HepG2 (cell line): Measurements from ENCODE around the gene YLPM1. TPM values are rescaled to one million over a fixed set of nuclear protein-coding genes. Genes with fewer than 3 reads are reported as not detected.

ENCODE experiments used
- ATAC-seq: fragments of 200-7000 bp; cut with Tn5 transposase; 3 replicates; pipeline ENCODE4 v1.9.1; 2020; ENCODE audit warnings: mild to moderate bottlenecking, moderate library complexity
- BruUV-seq: library from RNA; stranded (reverse); fragments of 400-500 nt; replicated peaks from 2 replicates; lab custom pipeline; 2021; lab: Mats Ljungman, UMichigan
- CTCF ChIA-PET: fragments of 300-600 bp; formaldehyde crosslinking; extraction: SDS; loops from one replicate; lab custom pipeline; 2021; ENCODE audit warnings: low total read pairs, inconsistent platforms, low intra/inter-chr PET ratio; lab: Yijun Ruan, JAX
- POLR2A ChIA-PET: fragments of 350-600 bp; sonication (Branson Sonifier 250); formaldehyde crosslinking; loops from one replicate; lab custom pipeline; 2020; ENCODE audit warnings: antibody characterized with exemption, inconsistent platforms; lab: Yijun Ruan, JAX
- DNase-seq: peaks from one replicate; pipeline ENCODE4 v3.0.0-alpha.2; 2015; ENCODE audit warnings: low spot score
- FAIRE-seq: peaks from 3 replicates; lab custom pipeline; 2011; peaks lifted over from hg19 to GRCh38; lab: Jason Lieb, UNC
- H2AFZ ChIP-seq: one replicate; pipeline ENCODE4 v1.6.1; 2011; ENCODE audit warnings: low read length, inconsistent platforms
- H3K27ac ChIP-seq: fragments of 300-600 bp; 3 replicates; pipeline ENCODE4 v1.8.0; 2011; ENCODE audit warnings: mixed run types, mild to moderate bottlenecking, mixed read lengths, low read length, inconsistent platforms; ENCODE audit not compliant: insufficient read depth; ENCODE audit errors: extremely low read length
- H3K27me3 ChIP-seq, 2 experiments: fragments of 200-600 bp in 1 of 2; 2 replicates in 1 of 2; 3 replicates in 1 of 2; pipeline versions ENCODE4 v1.6.0 to v1.8.0; 2011; ENCODE audit warnings: low read length in 2 of 2, mild to moderate bottlenecking in 2 of 2, moderate library complexity in 2 of 2, inconsistent platforms in 1 of 2; ENCODE audit not compliant: insufficient read depth in 2 of 2, control insufficient read depth in 1 of 2
- H3K36me3 ChIP-seq, 2 experiments: fragments of 200-600 bp in 1 of 2; replicated peaks in 1 of 2; 2 replicates in 1 of 2; 3 replicates in 1 of 2; pipeline versions ENCODE4 v1.5.1 to v1.8.0; 2011; ENCODE audit warnings: low read length in 2 of 2, inconsistent platforms in 1 of 2; ENCODE audit not compliant: insufficient read depth in 2 of 2, control insufficient read depth in 1 of 2
- H3K4me1 ChIP-seq: 2 replicates; pipeline ENCODE4 v1.5.1; 2012; ENCODE audit warnings: low read length, inconsistent platforms; ENCODE audit not compliant: insufficient read depth
- H3K4me2 ChIP-seq: 2 replicates; pipeline ENCODE4 v1.6.0; 2011; ENCODE audit warnings: low read depth, low read length, inconsistent platforms
- H3K4me3 ChIP-seq, 3 experiments: fragments of 200-600 bp in 1 of 3; sonication (generic), shearing (Covaris generic) in 1 of 3; replicated peaks in 1 of 3; 2 replicates each; pipeline ENCODE4 v1.5.1; 2011 to 2016; ENCODE audit warnings: low read length in 3 of 3, inconsistent platforms in 2 of 3, low read depth in 2 of 3, mild to moderate bottlenecking in 2 of 3, control low read depth in 1 of 3, mixed read lengths in 1 of 3; ENCODE audit not compliant: insufficient read depth in 1 of 3
- H3K79me2 ChIP-seq: one replicate; pipeline ENCODE4 v1.6.1; 2011; ENCODE audit warnings: low read length, inconsistent platforms; ENCODE audit not compliant: insufficient read depth
- H3K9ac ChIP-seq: 2 replicates; pipeline ENCODE4 v1.6.0; 2011; ENCODE audit warnings: mild to moderate bottlenecking, low read depth, low read length, inconsistent platforms; ENCODE audit not compliant: insufficient read depth
- H3K9me3 ChIP-seq: 2 replicates; pipeline ENCODE4 v1.5.1; 2012; ENCODE audit warnings: mild to moderate bottlenecking, low read length
- H4K20me1 ChIP-seq: 2 replicates; pipeline ENCODE4 v1.6.0; 2011; ENCODE audit warnings: inconsistent platforms, mild to moderate bottlenecking, low read length, moderate library complexity; ENCODE audit not compliant: insufficient read depth
- ELF1 ChIP-seq: sonication (generic); formaldehyde crosslinking; IDR thresholded peaks from 2 replicates; pipeline ENCODE4 v1.4.0; 2020; ENCODE audit warnings: missing genetic modification reagents
- FOXA1 ChIP-seq, 2 experiments: fragments of 450-650 bp in 1 of 2; sonication (generic) in 1 of 2; formaldehyde crosslinking in 1 of 2; IDR thresholded peaks; 2 replicates each; pipeline versions ENCODE4 v1.4.0 to v1.6.1; 2016 to 2020; ENCODE audit warnings: missing genetic modification reagents in 1 of 2
- HOXA5 ChIP-seq: sonication (generic); formaldehyde crosslinking; IDR thresholded peaks from 2 replicates; pipeline ENCODE4 v1.4.0; 2020; ENCODE audit warnings: missing genetic modification reagents
- MBD4 ChIP-seq: IDR thresholded peaks from 2 replicates; pipeline ENCODE4 v1.6.1; 2012; ENCODE audit warnings: low read length, inconsistent platforms, borderline replicate concordance
- U2AF2 ChIP-seq: fragments of 200-400 bp; formaldehyde crosslinking; IDR thresholded peaks from 2 replicates; pipeline ENCODE4 v1.6.1; 2017; ENCODE audit warnings: low read depth, mild to moderate bottlenecking, low read length
- XBP1 ChIP-seq: sonication (generic); formaldehyde crosslinking; IDR thresholded peaks from 2 replicates; pipeline ENCODE4 v1.5.0; 2020; ENCODE audit warnings: missing genetic modification reagents
- ZFP36 ChIP-seq: fragments of 150-350 bp; IDR thresholded peaks from 2 replicates; pipeline ENCODE4 v1.6.1; 2018; ENCODE audit warnings: borderline replicate concordance, low read length, low read depth; ENCODE audit not compliant: partially characterized antibody
- ZKSCAN5 ChIP-seq: sonication (generic); formaldehyde crosslinking; IDR thresholded peaks from 2 replicates; pipeline ENCODE4 v1.5.1; 2020; ENCODE audit warnings: mild to moderate bottlenecking, missing genetic modification reagents
- ZNF20 ChIP-seq: sonication (generic); formaldehyde crosslinking; IDR thresholded peaks from 2 replicates; pipeline ENCODE4 v1.4.0; 2020; ENCODE audit warnings: mild to moderate bottlenecking, moderate library complexity, missing genetic modification reagents
- ZNF253 ChIP-seq: sonication (generic); formaldehyde crosslinking; IDR thresholded peaks from 2 replicates; pipeline ENCODE4 v1.8.0; 2022; ENCODE audit warnings: mild to moderate bottlenecking, missing genetic modification reagents, borderline replicate concordance
- ZNF547 ChIP-seq: sonication (generic); formaldehyde crosslinking; IDR thresholded peaks from 2 replicates; pipeline ENCODE4 v1.5.1; 2020; ENCODE audit warnings: mild to moderate bottlenecking, missing genetic modification reagents
- ZNF678 ChIP-seq: sonication (generic); formaldehyde crosslinking; IDR thresholded peaks from 2 replicates; pipeline ENCODE4 v1.4.0; 2020; ENCODE audit warnings: mild to moderate bottlenecking, missing genetic modification reagents
- WGBS: methylation state at CpG from one replicate; pipeline ENCODE4 v1.1.6; 2017; ENCODE audit warnings: low lambda C conversion rate; 5-methylcytosine and 5-hydroxymethylcytosine counted together
- in situ Hi-C: cut with HindIII; loops from 2 replicates; pipeline ENCODE4 v1.10.0; 2017; ENCODE audit warnings: low pct_unique_long_range_greater_than_20kb; ENCODE audit not compliant: extremely low pct_ligation_motif_present
- intact Hi-C: fragments of 100-400 bp; cut with micrococcal nuclease; formaldehyde crosslinking; loops from one replicate; pipeline ENCODE4 v1.10.0; 2022; ENCODE audit not compliant: unreplicated experiment
- polyA plus RNA-seq, 8 experiments: library from polyadenylated mRNA; depleted of rRNA in 3 of 8; stranded (reverse) in 7 of 8; unstranded in 1 of 8; fragments of >200 nt; fragmentation: Illumina TruSeq in 4 of 8; extraction: Trizol in 4 of 8; gene quantifications; 2 replicates each; pipeline versions ENCODE4 v1.2.1 to v1.2.3, GENCODE V29; 2011 to 2016; ENCODE audit warnings: low read depth in 4 of 8, missing spikeins in 1 of 8, mixed read lengths in 1 of 8; ENCODE audit not compliant: insufficient read depth in 1 of 8
- total RNA-seq, 5 experiments: library from RNA; depleted of rRNA; stranded (reverse); fragments of >200 nt; fragmentation: Illumina TruSeq; extraction: Trizol; gene quantifications; 2 replicates each; pipeline ENCODE4 v1.2.3, GENCODE V29; 2016; ENCODE audit warnings: low read depth in 1 of 5
- TF ChIP-seq, protein P1 (sequence below), 2 experiments: IDR thresholded peaks; 2 replicates each; pipeline ENCODE4 v1.6.1; 2011 to 2012; ENCODE audit warnings: low read length in 2 of 2, borderline replicate concordance in 1 of 2, low read depth in 1 of 2, mild to moderate bottlenecking in 1 of 2, moderate library complexity in 1 of 2
- TF ChIP-seq, protein P2 (sequence below): sonication (generic); formaldehyde crosslinking; IDR thresholded peaks from 2 replicates; pipeline ENCODE4 v1.5.0; 2020; ENCODE audit warnings: mild to moderate bottlenecking, low read depth, missing genetic modification reagents, borderline replicate concordance
- TF ChIP-seq, protein P3 (sequence below): sonication (generic); formaldehyde crosslinking; conservative IDR thresholded peaks from 2 replicates; pipeline ENCODE4 v1.8.0; 2022; ENCODE audit warnings: missing genetic modification reagents
- TF ChIP-seq, protein P4 (sequence below): IDR thresholded peaks from 2 replicates; pipeline ENCODE4 v1.6.1; 2016

The YLPM1 gene
- total and polyA plus RNA-seq, 2 of the 13 experiments (the other 11 are each of a cell fraction or from before 2014, with no cell fraction given), result 6.7 to 21.9 TPM

DNA sequence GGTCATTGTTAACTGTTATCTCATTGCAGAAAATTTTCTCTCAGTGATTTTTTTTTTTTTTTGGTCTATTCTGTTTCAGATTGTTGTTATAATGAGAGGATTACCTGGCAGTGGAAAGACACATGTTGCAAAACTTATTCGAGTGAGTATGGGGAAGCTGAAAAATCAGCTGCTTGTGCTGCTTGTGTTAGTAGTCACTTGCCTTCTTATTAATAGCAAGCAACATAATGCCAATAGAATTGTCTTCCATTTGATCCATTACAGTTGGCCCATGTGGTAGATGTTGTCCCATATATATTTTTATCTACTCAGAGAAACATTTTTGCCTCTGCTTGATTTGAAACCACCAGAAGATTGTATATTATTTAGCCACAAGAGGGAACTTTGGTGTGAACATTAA, 53.0 kb downstream of the YLPM1 start:
- ChIA-PET POLR2A (no interaction called here), CTCF (no interaction called here)
- peaks cover 12 to 69% of the 10 kb centered on the region in 2 experiments for H3K36me3 ChIP-seq
- no peaks in the 10 kb centered on the region for H3K79me2 ChIP-seq
- intact Hi-C loops (no loop called here), in situ Hi-C loops (no loop called here)
- peaks cover 12% of the 10 kb centered on the region for H3K4me1 ChIP-seq
- no peak overlapping the region for H3K9ac ChIP-seq
- WGBS, result 96% methylated on average over 1 of the region's 1 CpG
- ATAC-seq, result no peak
- no peaks in the 10 kb centered on the region for H3K27me3 ChIP-seq
- no peak overlapping the region for H2AFZ ChIP-seq
- no peak for FAIRE-seq
- no peaks in the 10 kb centered on the region for H4K20me1 ChIP-seq
- H3K9me3 ChIP-seq, result no peaks in the 10 kb centered on the region
- TF ChIP-seq, protein P1, sequence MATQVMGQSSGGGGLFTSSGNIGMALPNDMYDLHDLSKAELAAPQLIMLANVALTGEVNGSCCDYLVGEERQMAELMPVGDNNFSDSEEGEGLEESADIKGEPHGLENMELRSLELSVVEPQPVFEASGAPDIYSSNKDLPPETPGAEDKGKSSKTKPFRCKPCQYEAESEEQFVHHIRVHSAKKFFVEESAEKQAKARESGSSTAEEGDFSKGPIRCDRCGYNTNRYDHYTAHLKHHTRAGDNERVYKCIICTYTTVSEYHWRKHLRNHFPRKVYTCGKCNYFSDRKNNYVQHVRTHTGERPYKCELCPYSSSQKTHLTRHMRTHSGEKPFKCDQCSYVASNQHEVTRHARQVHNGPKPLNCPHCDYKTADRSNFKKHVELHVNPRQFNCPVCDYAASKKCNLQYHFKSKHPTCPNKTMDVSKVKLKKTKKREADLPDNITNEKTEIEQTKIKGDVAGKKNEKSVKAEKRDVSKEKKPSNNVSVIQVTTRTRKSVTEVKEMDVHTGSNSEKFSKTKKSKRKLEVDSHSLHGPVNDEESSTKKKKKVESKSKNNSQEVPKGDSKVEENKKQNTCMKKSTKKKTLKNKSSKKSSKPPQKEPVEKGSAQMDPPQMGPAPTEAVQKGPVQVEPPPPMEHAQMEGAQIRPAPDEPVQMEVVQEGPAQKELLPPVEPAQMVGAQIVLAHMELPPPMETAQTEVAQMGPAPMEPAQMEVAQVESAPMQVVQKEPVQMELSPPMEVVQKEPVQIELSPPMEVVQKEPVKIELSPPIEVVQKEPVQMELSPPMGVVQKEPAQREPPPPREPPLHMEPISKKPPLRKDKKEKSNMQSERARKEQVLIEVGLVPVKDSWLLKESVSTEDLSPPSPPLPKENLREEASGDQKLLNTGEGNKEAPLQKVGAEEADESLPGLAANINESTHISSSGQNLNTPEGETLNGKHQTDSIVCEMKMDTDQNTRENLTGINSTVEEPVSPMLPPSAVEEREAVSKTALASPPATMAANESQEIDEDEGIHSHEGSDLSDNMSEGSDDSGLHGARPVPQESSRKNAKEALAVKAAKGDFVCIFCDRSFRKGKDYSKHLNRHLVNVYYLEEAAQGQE (IDR thresholded peaks at IDR 0.05; ENCODE audit: borderline replicate concordance in 1 of 2, low read depth in 1 of 2, low read length in 2 of 2), result no peak
- TF ChIP-seq, protein P2, sequence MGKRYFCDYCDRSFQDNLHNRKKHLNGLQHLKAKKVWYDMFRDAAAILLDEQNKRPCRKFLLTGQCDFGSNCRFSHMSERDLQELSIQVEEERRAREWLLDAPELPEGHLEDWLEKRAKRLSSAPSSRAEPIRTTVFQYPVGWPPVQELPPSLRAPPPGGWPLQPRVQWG (CRISPR knock-in tag), result no peak
- no peak for TF ChIP-seq U2AF2
- TF ChIP-seq ZNF678 (CRISPR knock-in tag), result no peak
- TF ChIP-seq HOXA5 (CRISPR knock-in tag), result no peak
- no peak for TF ChIP-seq FOXA1 (IDR thresholded peaks at IDR 0.05)
- no peak for TF ChIP-seq FOXA1 (CRISPR knock-in tag; IDR thresholded peaks at IDR 0.05)
- no peak for TF ChIP-seq MBD4
- TF ChIP-seq XBP1 (CRISPR knock-in tag), result no peak
- TF ChIP-seq ZNF547 (CRISPR knock-in tag), result no peak
- TF ChIP-seq, protein P3, sequence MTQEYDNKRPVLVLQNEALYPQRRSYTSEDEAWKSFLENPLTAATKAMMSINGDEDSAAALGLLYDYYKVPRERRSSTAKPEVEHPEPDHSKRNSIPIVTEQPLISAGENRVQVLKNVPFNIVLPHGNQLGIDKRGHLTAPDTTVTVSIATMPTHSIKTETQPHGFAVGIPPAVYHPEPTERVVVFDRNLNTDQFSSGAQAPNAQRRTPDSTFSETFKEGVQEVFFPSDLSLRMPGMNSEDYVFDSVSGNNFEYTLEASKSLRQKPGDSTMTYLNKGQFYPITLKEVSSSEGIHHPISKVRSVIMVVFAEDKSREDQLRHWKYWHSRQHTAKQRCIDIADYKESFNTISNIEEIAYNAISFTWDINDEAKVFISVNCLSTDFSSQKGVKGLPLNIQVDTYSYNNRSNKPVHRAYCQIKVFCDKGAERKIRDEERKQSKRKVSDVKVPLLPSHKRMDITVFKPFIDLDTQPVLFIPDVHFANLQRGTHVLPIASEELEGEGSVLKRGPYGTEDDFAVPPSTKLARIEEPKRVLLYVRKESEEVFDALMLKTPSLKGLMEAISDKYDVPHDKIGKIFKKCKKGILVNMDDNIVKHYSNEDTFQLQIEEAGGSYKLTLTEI (CRISPR knock-in tag), result no peak
- TF ChIP-seq ZNF20, result no peak
- TF ChIP-seq ZNF253 (CRISPR knock-in tag), result no peak
- no peak for TF ChIP-seq ZFP36
- TF ChIP-seq, protein P4, sequence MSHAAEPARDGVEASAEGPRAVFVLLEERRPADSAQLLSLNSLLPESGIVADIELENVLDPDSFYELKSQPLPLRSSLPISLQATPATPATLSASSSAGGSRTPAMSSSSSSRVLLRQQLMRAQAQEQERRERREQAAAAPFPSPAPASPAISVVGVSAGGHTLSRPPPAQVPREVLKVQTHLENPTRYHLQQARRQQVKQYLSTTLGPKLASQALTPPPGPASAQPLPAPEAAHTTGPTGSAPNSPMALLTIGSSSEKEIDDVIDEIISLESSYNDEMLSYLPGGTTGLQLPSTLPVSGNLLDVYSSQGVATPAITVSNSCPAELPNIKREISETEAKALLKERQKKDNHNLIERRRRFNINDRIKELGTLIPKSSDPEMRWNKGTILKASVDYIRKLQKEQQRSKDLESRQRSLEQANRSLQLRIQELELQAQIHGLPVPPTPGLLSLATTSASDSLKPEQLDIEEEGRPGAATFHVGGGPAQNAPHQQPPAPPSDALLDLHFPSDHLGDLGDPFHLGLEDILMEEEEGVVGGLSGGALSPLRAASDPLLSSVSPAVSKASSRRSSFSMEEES (CRISPR knock-in tag), result no peak
- TF ChIP-seq ZKSCAN5 (CRISPR knock-in tag), result no peak
- no peak for TF ChIP-seq ELF1 (CRISPR knock-in tag)
- H3K4me2 ChIP-seq, result no peak overlapping the region
- no peak overlapping the region for H3K4me3 ChIP-seq
- BruUV-seq, result no TSS peak
- DNase-seq, result no peak
- H3K27ac ChIP-seq, result no peak overlapping the region
